ENCODE results near the gene COL26A1.

COL26A1 gene

GRCh38 chr7:101373812-101374614, 11.3 kb downstream of the COL26A1 start:
- DNase-seq (ENCODE audit: low read depth) = no peak

GRCh38 chr7:101374990-101375389, 12.3 kb downstream of the COL26A1 start:
- DNase-seq (ENCODE audit: low read depth) = no peak

- no peak for DNase-seq (ENCODE audit: low read depth)
Measured at GRCh38 chr7:101376601-101377000, 13.9 kb downstream of the COL26A1 start.

- DNase-seq (ENCODE audit: low read depth) = no peak
Measured at GRCh38 chr7:101377189-101377736, 14.6 kb downstream of the COL26A1 start.

GRCh38 chr7:101378751-101379174, 16.1 kb downstream of the COL26A1 start:
- no peak for DNase-seq (ENCODE audit: low read depth)

GRCh38 chr7:101379302-101379701, 16.6 kb downstream of the COL26A1 start:
- no peak for DNase-seq (ENCODE audit: low read depth)

- no peak for DNase-seq (ENCODE audit: low read depth)
Measured at GRCh38 chr7:101381549-101382111, 19.0 kb downstream of the COL26A1 start.

- DNase-seq (ENCODE audit: low read depth) = no peak
Measured at GRCh38 chr7:101382937-101383336, 20.3 kb downstream of the COL26A1 start.

GRCh38 chr7:101386177-101386557, 23.5 kb downstream of the COL26A1 start:
- no peak for DNase-seq (ENCODE audit: low read depth)

GRCh38 chr7:101386558-101387231, 24.0 kb downstream of the COL26A1 start:
- no peak for DNase-seq (ENCODE audit: low read depth)

- no peak for DNase-seq (ENCODE audit: low read depth)
Measured at GRCh38 chr7:101390901-101391301, 28.2 kb downstream of the COL26A1 start.

GRCh38 chr7:101391991-101392390, 29.3 kb downstream of the COL26A1 start:
- no peak for DNase-seq (ENCODE audit: low read depth)

GRCh38 chr7:101393865-101394264, 31.2 kb downstream of the COL26A1 start:
- DNase-seq (ENCODE audit: low read depth) = no peak

- DNase-seq (ENCODE audit: low read depth) = no peak
Measured at GRCh38 chr7:101395376-101395775, 32.7 kb downstream of the COL26A1 start.

GRCh38 chr7:101397243-101397642, 34.6 kb downstream of the COL26A1 start:
- DNase-seq (ENCODE audit: low read depth) = no peak

- no peak for DNase-seq (ENCODE audit: low read depth)
Measured at GRCh38 chr7:101397770-101398324, 35.2 kb downstream of the COL26A1 start.

- DNase-seq (ENCODE audit: low read depth) = no peak
Measured at GRCh38 chr7:101398396-101399289, 36.0 kb downstream of the COL26A1 start.

- DNase-seq (ENCODE audit: low read depth) = no peak
Measured at GRCh38 chr7:101399759-101400158, 37.1 kb downstream of the COL26A1 start.

- no peak for DNase-seq (ENCODE audit: low read depth)
Measured at GRCh38 chr7:101400751-101401150, 38.1 kb downstream of the COL26A1 start.

- no peak for DNase-seq (ENCODE audit: low read depth)
Measured at GRCh38 chr7:101401390-101402080, 38.9 kb downstream of the COL26A1 start.

Data from T-helper 22 cell (primary cell).